ENCODE measurements around the gene B9D1. TPM values are rescaled to one million over a fixed set of nuclear protein-coding genes. Genes with fewer than 3 reads are reported as not detected.

B9D1 gene
- total and polyA plus RNA-seq, 4 donors, result 23.5 to 47.9 (median 26.0) TPM

GRCh38 chr17:19388791-19389785 lies 26.6 kb upstream of the B9D1 start:
- Histone ChIP-seq H3K27ac (ENCODE audit: low read depth in 1 of 2, low read length in 1 of 2) (peak overlapping the region in 1 of 2 donors; percentile 47), H3K9ac (ENCODE audit: insufficient read depth in 1 of 2, low read length in 2 of 2) (peak overlapping the region in 1 of 2 donors; percentile 18), H3K4me3 (no peak overlapping the region), H3K36me3 (ENCODE audit: control insufficient read depth in 4 of 4, insufficient read depth in 4 of 4, low read length in 4 of 4) (peaks cover 0 to 24% (median 12%) of the 10 kb centered on the region in 4 donors), H3K9me3 (ENCODE audit: control insufficient read depth in 4 of 4, insufficient read depth in 3 of 4, low read length in 3 of 4) (no peaks in the 10 kb centered on the region), H3K27me3 (ENCODE audit: control insufficient read depth in 3 of 3, insufficient read depth in 3 of 3, low read length in 2 of 3) (no peaks in the 10 kb centered on the region), H3K4me1 (ENCODE audit: control insufficient read depth in 5 of 5, insufficient read depth in 5 of 5, low read length in 5 of 5) (peaks cover 0 to 69% (median 38%) of the 10 kb centered on the region in 5 donors)
- DNase-seq (peak in 1 of 3 donors; percentile 44), ATAC-seq (ENCODE audit: insufficient read depth, low FRiP score) (no peak)
- no peak for TF ChIP-seq CTCF (IDR thresholded peaks at IDR 0.05; ENCODE audit: control extremely low read depth, extremely low read depth)
- WGBS, 2 donors, result 58% methylated on average over 5 of the region's 5 CpGs

GRCh38 chr17:19387921-19388521 lies 25.5 kb upstream of the B9D1 start:
- Histone ChIP-seq H3K9ac (ENCODE audit: insufficient read depth in 1 of 2, low read length in 2 of 2) (peak overlapping the region in 1 of 2 donors; percentile 51), H3K27ac (ENCODE audit: low read depth in 1 of 2, low read length in 1 of 2) (peak overlapping the region; percentile 30 to 79), H3K4me1 (ENCODE audit: control insufficient read depth in 5 of 5, insufficient read depth in 5 of 5, low read length in 5 of 5) (peaks cover 0 to 80% (median 48%) of the 10 kb centered on the region in 5 donors), H3K9me3 (ENCODE audit: control insufficient read depth in 4 of 4, insufficient read depth in 3 of 4, low read length in 3 of 4) (no peaks in the 10 kb centered on the region), H3K36me3 (ENCODE audit: control insufficient read depth in 4 of 4, insufficient read depth in 4 of 4, low read length in 4 of 4) (peaks cover 0 to 29% (median 20%) of the 10 kb centered on the region in 4 donors), H3K27me3 (ENCODE audit: control insufficient read depth in 3 of 3, insufficient read depth in 3 of 3, low read length in 2 of 3) (no peaks in the 10 kb centered on the region), H3K4me3 (no peak overlapping the region)
- TF ChIP-seq CTCF (IDR thresholded peaks at IDR 0.05; ENCODE audit: control extremely low read depth, extremely low read depth), result no peak
- ATAC-seq (ENCODE audit: insufficient read depth, low FRiP score) (no peak), DNase-seq (no peak)
- 93 to 96% methylated on average over 2 of the region's 2 CpGs for WGBS, 2 donors

GRCh38 chr17:19386974-19387920 lies 24.7 kb upstream of the B9D1 start, which contains the start of gene MFAP4:
Gene MFAP4, minus strand, starts transcription at chr17:19387190. Its CDS starts 35 bp downstream, at chr17:19387155.
- Histone ChIP-seq H3K4me3 (no peak within 1 kb of the TSS), H3K27me3 (ENCODE audit: control insufficient read depth in 3 of 3, insufficient read depth in 3 of 3, low read length in 2 of 3) (no peaks in the 10 kb centered on the region), H3K9ac (ENCODE audit: insufficient read depth in 1 of 2, low read length in 2 of 2) (peak within 1 kb of the TSS in 1 of 2 donors; percentile 72), H3K9me3 (ENCODE audit: control insufficient read depth in 4 of 4, insufficient read depth in 3 of 4, low read length in 3 of 4) (no peaks in the 10 kb centered on the region), H3K36me3 (ENCODE audit: control insufficient read depth in 4 of 4, insufficient read depth in 4 of 4, low read length in 4 of 4) (peaks cover 0 to 34% (median 26%) of the 10 kb centered on the region in 4 donors), H3K27ac (ENCODE audit: low read depth in 1 of 2, low read length in 1 of 2) (peak within 1 kb of the TSS; percentile 68 to 79), H3K4me1 (ENCODE audit: control insufficient read depth in 5 of 5, insufficient read depth in 5 of 5, low read length in 5 of 5) (peaks cover 0 to 87% (median 56%) of the 10 kb centered on the region in 5 donors)
- DNase-seq (peak; percentile 98 to 99 (median 99)), ATAC-seq (ENCODE audit: insufficient read depth, low FRiP score) (no peak)
- WGBS, 2 donors, result 12 to 15% methylated on average over 20 to 22 of the region's 22 CpGs
- TF ChIP-seq CTCF (IDR thresholded peaks at IDR 0.05; ENCODE audit: control extremely low read depth, extremely low read depth), result no peak
